HG03469 (cell line): ENCODE measurements around the gene RBM8A.
"Not testable (repeated sequence)": the region's sequence is repeated elsewhere in the genome, so short reads cannot be mapped to it uniquely, and the experiment has no call there.

Source experiments
- ATAC-seq: cut with Tn5 transposase; IDR thresholded peaks from one replicate; pipeline ENCODE4 v1.9.1; 2021; ENCODE audit warnings: mild to moderate bottlenecking, moderate library complexity, moderate number of reproducible peaks; ENCODE audit not compliant: unreplicated experiment

Gene RBM8A

DNA sequence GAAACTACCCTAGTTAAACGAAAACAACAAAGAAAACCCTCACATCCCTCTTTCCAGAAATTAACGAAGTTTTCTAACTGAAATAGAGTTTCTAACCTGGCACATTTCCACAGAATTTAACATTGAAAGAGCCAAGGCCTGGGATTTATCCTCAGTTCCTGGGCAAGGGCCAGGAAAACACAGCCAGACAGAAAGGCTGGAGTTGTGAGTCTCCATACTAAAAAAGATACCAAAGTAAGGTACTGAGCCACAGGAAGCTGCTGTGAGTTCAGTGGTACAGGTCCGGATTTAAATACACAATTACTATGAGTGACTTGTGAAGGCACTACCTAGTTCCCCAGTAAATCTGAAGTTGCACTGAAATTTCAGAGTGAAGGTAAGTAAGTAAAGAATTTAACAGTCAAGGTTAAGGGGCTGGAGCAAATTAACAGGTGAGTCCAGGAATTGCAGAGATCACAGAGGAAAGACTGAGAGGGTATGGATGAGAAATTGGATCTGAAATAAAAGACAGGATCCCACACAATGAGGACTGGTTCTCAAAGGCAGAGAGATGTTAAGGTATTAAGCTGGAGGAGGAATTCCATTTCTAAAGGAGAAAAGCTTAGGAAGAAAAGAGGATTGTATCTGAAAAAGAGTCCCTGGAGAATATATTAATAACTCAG is 29.6 kb upstream of the RBM8A start:
- no peak for ATAC-seq

DNA sequence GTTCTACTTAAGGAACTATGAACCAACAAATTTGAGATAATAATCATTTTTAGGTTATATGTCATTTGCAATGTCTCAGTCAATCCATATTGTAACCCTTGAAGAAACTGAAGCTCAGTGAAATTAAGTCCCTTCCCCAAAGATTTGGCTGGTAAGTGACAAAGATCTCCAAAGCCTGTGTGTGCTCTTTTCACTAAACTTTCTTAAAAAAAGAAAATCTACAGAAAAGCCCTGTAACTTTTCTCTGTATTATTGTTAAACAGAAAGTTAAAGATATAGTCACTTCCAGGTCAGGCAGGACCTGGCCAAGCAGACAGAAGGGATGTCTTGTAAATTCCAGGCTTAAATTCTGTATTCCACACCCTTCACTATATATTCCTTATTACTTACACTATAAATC is 29.1 kb upstream of the RBM8A start:
- no peak for ATAC-seq

DNA sequence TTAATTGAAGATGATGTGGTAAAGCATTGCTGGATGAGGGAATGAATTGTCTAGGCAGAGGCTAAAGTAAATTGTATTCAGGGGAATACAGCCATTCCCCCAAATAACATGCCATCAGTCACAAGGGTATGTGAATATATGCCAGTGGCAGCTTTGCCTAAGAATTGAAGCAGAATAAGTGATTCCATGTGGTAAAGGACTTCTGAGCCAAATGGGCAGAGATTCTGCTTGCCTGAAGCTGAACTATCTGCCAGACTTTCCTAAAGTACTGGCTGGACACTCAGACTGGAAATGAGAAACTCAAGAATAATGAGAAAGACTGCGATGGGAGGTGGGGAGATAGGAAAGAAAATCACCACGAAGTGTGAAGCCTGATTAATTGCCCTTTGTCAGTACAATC is 28.2 kb upstream of the RBM8A start:
- no peak for ATAC-seq

DNA sequence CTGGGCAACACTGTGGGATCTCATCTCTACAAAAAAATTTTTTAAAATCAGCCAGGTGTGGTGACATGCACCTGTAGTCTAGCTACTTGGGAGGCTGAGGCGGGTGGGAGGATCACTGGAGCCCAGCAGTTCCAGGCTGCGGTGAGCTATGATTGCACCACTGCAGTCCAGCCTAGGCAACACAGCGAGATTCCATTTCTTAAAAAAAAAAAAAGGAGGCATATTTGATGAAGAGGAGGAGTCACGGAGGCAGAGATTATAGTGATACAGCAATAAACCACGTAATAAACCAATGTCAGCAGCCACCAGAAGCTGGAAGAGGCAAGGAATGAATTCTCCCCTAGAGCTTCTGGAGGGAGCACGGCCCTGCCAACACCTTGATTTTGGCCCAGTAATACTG is 26.6 kb upstream of the RBM8A start:
- no peak for ATAC-seq

DNA sequence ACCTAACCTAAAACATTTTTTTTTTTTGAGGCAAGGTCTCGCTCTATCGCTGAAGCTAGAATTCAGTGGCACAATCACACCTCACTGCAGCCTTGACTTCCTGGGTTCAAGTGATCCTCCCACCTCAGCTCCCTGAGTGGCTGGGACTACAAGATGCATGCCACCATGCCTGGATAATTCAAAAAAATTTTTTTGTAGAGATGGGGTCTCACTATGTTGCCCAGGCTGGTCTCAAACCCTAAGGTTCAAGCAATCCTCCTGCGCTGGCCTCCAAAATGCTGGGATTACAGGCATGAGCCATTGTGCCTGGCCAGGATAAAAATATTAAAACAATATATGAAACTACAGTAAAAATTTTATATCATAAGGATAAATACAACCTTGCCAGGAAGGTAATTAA is 25.6 kb upstream of the RBM8A start:
- no peak for ATAC-seq

DNA sequence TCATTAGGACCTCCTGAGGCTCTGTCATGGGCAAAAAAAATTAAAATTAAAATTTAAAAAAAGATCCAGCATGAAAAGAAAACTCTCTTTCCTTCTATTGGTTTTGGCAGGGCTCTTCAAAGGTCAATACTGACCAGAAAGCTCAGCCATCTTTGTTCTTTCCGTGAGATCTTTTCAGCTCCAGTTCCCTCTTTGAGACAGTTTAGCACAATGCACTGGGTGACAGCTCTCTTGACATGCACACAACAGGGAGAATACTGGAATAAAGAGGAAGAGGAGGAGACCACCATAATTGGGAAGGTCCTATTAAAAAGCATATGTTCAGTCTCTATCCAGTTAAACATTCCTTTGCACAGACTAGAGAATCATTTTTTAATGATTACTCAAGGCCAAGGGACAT is 24.2 kb upstream of the RBM8A start:
- no peak for ATAC-seq

DNA sequence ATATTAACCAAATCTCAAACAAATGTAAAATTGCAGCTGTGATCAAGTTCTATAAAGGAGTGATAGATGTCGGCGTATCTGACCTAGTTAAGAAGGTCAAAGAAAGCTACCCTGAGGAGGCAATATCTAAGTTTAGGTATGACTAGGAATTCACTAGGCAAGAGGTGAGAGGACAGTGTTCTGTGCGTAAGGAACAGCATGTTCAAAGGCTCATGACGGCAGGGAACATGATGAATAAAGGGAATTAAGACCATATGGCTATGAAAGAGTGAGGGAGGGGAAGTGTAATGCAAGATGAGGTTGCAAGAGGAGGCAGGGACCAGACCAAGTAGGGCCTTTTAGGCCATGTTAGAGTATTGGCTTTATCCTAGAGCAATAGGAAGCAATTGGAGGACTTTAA is 21.9 kb upstream of the RBM8A start:
- no peak for ATAC-seq

DNA sequence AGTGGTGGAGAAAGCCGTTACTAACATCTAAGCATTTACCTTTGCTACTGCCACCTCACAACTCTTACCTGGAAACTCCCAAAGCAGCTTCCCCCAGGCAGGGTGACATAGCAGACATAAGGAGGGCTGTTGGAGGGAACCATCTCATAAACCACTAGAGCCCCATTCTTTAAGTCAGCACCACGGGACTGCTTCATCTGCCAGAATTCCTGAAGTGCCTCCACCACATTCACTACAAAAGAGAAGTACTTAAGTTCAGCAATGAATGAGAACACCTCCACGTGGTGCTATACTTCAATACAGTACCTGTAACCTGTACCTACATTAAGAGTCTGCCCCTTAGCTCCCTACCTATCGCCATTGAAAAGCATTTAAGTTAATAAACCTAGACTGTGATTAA is 20.3 kb upstream of the RBM8A start:
- ATAC-seq: no peak

DNA sequence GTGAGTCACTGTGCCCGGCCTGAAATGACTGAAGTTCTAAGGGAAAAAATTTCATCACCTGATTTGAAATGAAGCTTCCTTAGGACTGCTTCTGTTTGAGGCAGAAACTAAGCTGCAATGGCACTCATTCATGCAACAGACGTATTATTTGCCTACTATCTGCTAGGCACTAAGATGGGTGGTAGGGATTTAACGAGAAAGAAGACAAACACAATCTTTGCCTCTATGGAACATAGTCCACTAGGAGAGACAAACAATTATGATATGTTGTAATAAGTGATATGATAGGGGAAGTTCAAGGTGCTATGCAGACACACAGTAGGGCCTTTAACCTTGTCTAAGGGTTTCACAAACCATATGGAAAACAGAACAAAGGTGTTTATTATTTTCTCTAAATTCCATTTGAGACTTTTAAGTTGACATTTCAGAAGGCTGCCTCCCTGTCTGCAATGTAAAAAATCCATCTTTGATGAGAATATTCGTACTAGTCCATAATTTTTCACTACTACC is 19.2 kb upstream of the RBM8A start:
- ATAC-seq: no peak

DNA sequence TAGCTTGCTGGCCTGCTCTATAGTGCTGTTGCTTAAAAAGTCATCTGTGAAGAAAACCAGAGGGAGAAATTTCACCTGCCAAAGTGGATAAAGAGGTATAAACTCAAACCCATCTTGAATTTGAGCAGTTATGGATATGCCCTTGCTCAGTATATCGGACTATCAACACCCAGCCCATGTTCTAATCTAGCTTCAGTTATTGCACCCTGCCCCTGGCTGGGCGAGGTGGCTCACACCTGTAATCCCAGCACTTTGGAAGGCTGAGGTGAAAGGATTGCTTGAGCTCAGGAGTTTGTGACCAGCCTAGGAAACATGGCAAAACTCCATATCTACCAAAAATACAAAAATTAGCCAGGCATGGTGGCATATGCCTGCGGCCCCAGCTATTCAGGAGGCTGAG is 17.2 kb upstream of the RBM8A start:
- ATAC-seq: no peak

DNA sequence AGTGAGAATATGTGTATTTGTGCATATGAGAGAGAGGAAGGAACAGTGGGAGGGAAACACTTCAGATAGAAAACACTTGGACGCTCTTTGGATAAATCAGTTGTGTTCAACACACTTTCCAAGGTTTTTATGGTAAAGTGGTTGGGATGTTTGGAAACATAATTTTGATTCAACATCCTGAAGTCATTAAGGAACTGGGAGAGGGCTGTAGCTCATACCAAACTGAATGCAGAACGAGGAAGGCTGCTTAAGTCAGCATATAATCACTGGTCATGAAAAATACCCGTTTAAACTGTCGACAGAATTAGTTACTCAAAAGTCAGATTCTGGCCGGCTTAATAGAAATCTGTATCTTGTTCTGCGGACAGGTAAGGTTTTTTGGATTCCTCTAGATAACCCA is 15.6 kb upstream of the RBM8A start:
- no peak for ATAC-seq

DNA sequence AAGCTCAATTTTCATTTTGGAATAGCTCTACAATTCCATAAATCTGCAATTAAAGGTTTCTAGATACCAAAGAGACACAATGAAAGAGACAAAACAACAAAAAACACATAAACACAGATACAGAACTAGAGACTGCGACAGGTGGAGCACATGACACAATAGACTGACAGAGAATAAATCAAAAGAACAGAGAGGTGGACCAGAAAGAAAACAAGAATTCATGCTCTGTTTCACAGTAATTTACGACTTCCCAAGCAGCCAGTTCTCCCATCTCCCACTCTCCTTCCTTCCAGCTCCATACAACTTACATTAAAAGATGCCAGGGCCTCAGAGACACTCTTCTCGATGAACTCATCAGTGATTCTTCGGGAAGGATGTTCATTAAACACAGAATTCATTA is 15.1 kb upstream of the RBM8A start:
- ATAC-seq: no peak

DNA sequence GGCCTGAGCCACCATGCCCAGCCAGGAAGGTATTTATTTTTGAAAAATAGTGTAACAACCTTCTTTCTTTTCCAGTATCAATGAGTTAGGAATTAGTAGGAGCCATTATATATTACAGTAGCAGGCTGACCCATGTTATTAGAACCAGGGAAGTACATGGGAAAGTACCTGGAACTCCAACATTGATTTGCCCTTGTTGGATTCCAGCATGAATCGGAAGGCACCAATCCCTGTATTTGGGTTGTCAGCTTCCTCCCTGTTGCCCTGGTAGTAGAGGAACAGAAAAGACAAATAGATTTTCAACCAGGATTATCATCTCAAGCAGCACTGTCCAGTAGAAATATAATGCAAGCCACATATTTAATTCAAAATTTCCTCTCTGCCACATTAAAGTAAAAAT is 10.2 kb upstream of the RBM8A start:
- no peak for ATAC-seq

DNA sequence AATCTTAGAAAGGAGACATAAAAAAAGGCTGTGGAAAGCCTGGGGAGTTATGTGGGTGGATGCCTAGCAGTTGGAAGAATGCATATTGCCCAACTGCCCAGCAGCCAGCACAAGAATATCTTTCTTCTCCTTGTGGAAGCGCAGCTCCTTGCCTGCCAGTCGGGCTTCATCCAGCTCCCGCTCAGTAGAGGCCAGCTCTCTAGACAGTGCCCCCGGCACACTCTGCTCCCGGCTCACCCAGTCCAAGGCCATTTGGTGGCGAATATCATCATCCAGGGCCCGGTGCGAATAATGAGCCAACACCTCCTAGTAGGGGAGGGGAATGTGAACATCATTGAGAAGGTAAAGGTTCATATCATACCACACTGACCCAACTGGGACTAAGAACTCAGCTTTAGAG is 9.0 kb upstream of the RBM8A start:
- no peak for ATAC-seq

DNA sequence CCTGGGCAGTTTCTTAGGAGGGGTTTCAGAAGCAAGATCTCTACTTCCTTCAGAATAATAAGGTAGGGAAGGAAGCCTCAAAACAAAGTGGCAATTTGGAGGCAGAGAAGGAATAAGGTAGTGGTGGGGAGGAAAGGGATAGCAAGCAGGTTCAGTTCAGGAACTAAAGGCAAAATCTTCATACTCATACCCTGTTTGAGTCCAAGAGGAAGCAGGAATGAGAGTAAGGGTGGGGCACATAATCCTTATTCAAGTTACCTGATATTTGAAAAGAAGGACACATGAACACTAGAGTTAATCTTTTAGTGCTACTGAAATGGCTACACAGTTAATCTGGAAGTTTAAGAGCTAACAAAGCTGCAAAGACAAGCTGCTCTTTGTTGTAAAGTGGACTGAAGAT is 8.4 kb upstream of the RBM8A start:
- ATAC-seq: no peak

DNA sequence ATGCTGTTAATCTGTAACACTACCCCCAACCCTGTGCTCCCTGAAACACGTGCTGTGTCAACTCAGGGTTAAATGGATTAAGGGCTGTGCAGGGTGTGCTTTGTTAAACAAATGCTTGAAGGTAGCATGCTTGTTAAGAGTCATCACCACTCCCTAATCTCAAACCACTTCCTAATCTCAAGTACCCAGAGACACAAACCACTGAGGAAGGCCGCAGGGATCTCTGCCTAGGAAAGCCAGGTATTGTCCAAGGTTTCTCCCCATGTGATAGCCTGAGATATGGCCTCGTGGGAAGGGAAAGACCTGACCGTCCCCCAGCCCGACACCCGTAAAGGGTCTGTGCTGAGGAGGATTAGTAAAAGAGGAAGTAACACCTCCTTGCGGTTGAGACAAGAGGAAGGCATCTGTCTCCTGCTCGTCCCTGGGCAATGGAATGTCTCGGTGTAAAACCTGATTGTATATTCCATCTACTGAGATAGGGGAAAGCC is 5.3 kb upstream of the RBM8A start:
- ATAC-seq: not testable (repeated sequence)

DNA sequence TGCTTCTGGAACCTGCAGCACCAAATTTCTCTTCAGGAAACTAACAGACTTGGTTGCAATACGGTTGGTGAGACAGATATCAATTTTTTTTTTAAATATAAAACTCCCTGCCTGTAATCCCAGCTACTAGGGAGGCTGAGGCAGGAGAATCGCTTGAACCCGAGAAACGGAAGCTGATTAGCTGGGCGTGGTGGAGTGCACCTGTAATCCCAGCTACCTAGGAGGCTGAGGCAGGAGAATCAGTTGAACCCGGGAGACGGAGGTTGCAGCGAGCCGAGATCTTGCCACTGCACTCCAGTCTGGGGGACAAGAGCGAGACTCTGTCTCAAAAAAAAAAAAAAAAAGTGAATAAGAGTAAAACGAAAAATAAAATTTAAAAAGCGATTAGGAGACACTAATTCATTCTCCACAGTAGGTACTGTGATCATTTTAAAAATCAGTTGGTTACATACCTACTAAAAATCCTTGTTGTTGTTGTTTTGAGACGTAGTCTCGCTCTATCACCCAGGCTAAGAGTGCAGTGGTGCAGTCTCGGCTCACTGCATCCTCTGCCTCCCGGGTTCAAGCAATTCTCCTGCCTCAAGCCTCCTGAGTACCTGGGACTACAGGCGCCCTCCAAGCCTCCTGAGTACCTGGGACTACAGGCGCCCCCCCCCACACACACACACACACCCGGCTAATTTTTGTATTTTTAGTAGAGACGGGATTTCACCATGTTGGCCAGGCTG is 796 bp upstream of the RBM8A start:
- ATAC-seq: no peak

DNA sequence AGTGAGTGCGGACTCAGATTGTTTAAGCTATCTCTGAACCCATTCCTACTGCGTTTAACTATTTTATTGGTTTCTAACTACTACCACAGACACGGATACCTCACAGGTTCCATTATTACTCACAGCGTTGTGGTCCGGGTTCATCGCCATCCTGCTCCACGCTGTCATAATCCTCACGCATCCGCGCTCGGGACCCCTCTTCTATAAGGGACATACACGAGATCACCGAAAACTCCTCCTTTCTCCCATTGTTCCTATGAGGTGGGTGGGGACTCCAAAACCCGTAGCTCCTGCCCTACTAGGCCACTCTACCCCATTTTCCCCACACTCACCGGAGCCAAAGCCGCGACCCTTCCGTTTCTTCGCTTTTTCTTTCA is 610 bp downstream of the RBM8A start:
- ATAC-seq: no peak

DNA sequence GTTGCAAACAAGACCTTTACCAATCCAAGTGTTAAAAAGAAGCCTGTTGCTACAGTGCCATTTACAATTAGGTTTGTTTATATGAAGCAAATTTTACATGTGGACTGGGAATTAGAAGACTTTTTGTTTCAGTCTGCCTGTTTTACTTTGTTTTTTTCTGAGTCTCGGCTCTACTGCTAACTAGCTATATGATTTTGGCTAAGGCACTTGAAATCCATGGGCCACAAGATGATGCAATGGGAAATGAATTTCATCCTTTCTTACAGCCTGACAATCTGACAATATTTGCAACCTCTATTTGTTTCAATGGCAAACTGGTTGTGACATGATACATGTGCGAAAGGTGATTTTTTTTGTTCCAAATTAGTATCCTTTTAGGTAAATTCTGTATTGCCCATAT is 5.0 kb downstream of the RBM8A start:
- no peak for ATAC-seq

DNA sequence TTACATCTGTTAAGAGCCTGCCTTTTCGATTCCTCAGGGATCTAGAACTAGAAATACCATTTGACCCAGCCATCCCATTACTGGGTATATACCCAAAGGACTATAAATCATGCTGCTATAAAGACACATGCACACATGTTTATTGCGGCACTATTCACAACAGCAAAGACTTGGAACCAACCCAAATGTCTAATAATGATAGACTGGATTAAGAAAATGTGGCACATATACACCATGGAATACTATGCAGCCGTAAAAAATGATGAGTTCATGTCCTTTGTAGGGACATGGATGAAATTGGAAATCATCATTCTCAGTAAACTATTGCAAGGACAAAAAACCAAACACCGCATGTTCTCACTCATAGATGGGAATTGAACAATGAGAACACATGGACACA is 7.0 kb downstream of the RBM8A start:
- not testable (repeated sequence) for ATAC-seq

DNA sequence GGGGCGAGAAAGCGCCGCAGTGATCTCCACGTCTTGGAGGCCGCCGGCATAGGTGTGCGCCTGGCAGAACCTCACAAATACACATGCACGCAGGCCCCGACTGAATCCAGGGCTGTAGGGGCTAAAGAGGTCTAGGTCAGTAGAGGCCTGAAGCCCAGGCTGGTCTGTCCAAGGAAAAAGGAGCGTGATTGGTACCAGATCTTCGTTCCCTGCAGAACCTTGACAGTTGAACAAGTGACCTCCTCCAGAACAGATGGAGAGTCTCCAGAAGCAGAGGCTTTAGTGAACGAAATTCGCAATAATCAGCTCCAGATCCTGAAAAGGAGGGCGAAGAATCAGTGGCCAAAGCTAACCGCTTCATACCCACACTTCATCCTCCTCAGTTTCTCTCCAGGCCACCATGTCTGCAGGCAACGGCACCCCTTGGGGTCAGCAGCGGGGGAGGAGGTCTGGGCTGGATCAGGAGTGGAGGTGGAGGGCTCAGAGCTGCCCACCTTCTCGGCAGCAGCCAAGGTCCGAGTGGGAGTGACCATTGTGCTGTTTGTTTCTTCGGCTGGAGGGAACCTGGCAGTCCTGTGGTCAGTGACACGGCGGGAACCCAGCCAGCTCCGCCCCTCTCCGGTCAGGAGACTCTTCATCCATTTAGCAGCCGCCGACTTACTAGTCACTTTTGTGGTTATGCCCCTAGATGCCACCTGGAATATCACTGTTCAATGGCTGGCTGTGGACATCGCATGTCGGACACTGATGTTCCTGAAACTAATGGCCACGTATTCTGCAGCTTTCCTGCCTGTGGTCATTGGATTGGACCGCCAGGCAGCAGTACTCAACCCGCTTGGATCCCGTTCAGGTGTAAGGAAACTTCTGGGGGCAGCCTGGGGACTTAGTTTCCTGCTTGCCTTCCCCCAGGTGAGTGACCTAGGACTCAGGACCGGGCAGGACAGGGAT is 8.0 kb downstream of the RBM8A start:
- ATAC-seq: no peak
